SHP77 treated with DMSO at 0.1 percent for 48 hours (cell line): Measurements from ENCODE around the gene NAP1L4.
"Not testable (repeated sequence)": the region's sequence is repeated elsewhere in the genome, so short reads cannot be mapped to it uniquely, and the experiment has no call there.

ENCODE experiments used
- DNase-seq: peaks from one replicate; lab custom pipeline; 2025; lab: John Stamatoyannopoulos, UW

NAP1L4 gene

GRCh38 chr11:2921742-2922493 is 70.2 kb downstream of the NAP1L4 start:
- no peak for DNase-seq

DNA sequence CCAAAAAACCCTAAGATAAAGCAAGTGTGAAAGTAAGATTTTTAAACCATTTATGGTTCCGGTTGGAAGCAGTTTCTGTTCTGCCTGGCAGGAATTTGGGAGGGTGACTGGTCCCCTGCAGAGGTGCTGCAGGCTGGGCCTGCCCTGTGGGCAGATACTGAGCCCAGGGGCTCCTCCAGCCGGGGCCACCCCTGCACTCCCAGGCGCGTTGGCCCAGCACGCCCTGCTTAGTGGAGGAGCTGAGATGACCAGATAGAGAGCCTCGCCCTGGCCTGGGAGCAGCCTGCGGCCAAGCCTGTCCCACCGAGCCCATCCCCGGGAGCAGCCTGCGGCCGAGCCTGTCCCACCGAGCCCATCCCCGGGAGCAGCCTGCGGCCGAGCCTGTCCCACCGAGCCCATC is 70.9 kb downstream of the NAP1L4 start:
- DNase-seq = no peak

DNA sequence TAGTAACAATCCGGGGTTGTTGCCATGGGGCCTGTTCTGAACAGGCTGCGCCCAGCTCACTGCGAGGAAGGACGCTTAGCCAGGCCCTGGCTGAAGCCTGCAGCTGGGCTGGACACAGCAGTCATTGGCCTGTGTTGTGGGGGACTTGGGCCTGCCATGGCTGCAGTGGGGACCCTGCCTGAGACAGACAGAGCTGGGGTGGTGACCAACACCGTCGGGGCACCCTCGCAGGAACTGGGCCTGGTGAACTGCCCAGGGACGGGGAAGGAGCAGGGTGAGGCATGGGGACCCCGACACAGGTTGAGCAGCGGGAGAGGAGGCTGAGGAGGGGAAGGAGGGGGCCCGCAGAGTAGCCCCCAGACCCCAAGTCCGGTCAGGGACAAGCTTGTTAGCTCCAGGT is 71.8 kb downstream of the NAP1L4 start:
- no peak for DNase-seq

GRCh38 chr11:2919837-2920236 is 72.3 kb downstream of the NAP1L4 start:
- no peak for DNase-seq

GRCh38 chr11:2919188-2919587 is 72.9 kb downstream of the NAP1L4 start:
- no peak for DNase-seq

- DNase-seq = no peak
Observed at GRCh38 chr11:2917842-2918490, 74.2 kb downstream of the NAP1L4 start.

DNA sequence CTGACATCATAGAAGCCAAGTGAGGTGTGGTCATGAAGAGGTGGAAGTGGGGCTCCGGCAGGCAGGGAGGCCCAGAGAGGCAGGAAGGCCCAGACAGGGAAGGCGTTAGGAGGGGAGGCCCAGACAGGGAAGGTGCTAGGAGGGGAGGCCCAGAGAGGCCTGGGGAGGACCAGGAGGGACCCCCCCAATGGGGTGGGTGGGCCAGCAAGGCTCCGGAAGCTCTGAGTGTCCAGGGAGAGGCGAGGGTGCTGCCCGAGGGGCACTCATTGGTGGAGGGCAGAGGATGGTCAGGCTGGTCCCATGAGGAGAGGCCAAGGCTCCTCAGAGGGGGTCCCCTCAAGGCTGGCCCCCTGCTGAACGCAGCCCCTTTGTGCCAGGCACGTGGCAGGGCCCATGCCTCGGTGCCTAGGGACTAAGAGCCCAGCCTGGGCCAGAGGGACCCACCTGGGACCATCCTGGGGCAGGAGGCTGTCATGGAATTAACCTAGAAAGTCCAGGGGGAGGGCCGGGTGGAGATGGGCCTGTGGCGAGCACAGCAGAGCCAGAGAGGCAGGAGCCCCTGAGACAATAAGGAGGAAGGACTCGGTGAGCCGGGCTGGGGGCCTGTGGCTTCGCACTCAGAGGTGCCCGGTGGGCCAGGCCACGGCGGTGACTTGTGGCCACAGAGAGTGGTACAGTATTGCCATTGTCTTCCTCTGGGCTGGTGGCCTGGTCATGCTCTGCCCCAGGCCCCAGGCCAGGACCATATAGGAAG is 75.1 kb downstream of the NAP1L4 start:
- DNase-seq = no peak

DNA sequence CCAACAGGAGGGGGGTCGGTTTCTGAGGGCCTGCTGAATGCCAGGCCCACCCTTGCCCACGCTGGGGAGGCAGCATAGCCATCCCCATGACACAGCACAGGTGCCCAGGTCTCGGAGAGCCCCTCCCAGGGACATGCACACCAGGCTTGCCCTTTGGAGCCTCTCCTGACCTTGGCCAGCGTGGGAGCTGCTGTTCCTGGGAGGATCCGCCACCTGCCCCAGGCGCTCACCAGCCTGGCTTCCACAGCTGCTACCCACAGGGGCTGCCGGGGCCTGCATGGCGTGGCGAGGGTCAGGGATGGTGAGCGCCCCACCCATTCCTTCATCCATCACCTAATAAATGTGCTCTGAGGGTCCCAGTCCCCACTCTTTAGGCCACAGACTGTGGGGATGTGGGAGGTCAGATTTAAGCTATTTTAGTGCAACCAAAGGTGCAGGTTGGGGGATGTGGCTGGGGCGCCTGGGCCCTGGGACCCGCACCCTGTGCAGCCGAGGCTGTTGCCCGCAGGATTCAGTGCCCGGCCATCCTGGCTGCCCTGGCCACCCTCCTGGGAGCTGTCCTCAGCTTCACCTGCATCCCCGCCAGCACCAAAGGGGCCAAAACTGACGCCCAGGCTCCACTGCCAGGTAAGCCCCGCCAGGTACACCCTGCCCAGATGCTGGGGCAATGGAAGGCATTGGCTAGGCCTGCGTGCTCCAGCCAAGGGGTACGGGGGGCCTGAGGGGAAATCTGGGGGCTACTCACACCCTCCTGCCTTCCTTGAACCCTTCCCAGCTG is 75.8 kb downstream of the NAP1L4 start:
- DNase-seq = no peak

- DNase-seq = no peak
Observed at GRCh38 chr11:2915473-2915872, 76.7 kb downstream of the NAP1L4 start.

DNA sequence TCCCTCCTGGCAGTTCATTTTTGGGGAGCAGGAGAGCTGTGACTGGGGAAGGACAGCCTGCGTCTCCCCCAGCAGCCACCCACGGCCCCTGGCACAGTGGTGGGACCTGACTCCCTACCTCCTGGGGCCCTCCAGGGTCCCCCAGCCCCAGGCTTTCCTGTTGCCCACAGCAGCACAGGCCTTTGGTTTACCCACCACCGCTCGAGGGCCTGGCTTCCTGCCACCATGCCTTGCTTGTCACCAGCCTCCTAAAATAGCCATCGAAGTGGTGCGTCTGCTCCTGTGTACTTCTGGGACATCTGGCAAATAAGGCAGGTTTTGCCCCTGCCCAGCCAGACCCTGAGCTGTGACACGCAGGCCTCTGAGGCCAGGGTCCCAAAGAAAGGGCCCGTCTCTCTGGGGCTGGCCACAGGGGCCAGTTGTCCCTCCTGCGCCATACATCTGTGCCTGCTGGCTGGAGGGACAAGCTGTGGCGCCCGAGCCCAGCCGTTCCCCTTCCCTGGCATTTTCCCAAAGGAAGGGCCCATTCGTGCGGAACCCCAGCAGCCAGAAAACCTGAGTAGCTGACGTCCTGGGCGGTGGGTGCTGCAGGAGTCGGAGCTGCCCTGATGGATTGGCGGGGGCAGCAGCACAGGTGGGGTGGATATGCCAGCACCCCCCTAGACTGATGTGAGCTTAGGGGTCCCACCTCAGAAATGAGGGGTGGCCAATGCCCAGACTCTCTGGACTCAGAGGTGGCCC is 77.5 kb downstream of the NAP1L4 start:
- no peak for DNase-seq

DNA sequence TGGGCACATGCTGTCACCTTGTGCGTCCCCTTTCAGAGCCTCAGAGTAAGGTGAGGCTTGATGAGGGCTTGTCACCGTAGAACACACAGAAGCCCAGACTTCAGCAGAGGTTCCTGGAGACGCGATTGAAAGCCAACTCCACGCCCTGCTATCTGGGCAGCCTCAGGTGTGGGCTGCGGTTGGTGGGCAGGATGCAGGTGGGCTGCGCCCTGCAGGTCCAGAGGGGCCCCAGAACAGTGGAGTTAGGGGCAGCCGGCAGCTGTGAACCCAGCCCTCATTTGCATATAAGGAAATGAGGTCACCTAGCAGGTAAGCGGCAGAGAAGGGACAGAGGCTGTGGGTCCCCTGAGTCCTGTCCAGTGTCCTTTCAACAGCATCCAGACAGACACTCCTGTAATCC is 78.4 kb downstream of the NAP1L4 start:
- DNase-seq = no peak

GRCh38 chr11:2913019-2913431 is 79.1 kb downstream of the NAP1L4 start:
- DNase-seq = no peak

DNA sequence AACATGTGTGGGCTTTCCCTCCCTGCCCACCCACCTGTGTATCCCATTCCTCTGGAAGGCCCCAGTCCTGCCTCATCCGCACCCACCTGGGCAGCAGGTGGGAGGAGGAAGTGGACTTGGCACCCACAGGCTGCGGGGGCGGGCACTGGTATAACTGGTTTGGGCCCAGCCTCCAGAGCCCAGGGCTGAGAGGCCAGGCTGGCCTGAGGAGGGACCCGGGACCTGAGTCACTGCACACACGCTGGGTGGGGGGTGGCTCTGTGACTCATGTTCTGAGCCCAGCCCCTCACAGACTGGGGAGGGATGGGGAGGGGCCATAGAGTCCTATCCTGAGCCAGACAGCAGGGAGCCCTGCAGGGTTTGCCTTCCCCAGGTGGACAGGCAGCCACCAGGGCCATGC is 79.6 kb downstream of the NAP1L4 start:
- DNase-seq = no peak

DNA sequence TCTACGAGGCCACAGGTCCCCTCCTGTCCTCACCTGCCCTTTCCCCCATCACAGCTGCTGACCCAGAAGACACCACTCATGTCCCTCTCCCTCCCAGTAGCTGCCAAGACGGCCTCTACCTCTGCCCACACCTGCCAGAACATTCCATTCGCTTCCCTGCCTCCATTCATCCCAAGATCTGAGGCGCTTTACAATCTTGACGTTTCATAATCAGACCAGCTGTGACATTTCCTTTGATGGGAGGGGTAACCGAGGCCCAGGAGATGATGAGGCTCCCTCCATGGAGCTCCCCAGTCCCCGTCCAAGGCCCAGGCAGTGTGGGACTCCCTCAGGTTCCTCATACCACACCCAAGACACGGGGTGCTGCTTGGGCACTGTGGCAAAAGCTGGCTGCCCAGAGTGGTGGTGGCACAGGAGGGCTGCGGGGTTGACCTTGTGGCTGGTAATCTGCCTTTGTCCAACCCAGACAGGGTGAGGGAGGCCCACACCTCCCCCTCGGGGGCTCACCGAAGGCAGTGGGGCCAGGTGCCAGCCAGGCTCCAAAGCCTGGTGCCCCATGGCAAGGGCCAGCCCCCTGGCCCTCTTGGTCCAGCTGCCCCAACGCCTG is 80.2 kb downstream of the NAP1L4 start:
- DNase-seq = no peak

- DNase-seq = no peak
Observed at GRCh38 chr11:2911088-2911784, 80.9 kb downstream of the NAP1L4 start.

GRCh38 chr11:2910401-2910955 is 81.7 kb downstream of the NAP1L4 start:
- no peak for DNase-seq

- DNase-seq = no peak
Observed at GRCh38 chr11:2909133-2909902, 82.8 kb downstream of the NAP1L4 start.

GRCh38 chr11:2908130-2908529 is 84.0 kb downstream of the NAP1L4 start:
- DNase-seq = no peak

DNA sequence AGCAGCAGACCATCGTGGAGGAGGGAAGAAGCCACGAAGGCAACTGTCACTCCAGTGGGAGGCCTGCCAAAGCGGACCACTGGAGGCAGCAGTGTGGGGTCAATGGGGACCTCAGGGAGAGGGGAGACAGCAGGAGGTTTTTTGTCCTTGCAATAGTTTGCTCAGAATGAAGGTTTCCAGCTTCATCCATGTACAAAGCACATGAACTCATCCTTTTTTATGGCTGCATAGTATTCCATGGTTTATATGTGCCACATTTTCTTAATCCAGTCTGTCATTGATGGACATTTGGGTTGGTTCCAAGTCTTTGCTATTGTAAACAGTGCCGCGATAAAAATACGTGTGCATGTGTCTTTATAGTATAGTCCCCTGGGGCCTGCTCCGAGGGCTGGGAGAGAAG is 86.8 kb downstream of the NAP1L4 start:
- not testable (repeated sequence) for DNase-seq
